KOPT-K1 (cell line): ENCODE data around the gene PPM1D.
"Not testable (repeated sequence)": the region's sequence is repeated elsewhere in the genome, so short reads cannot be mapped to it uniquely, and the experiment has no call there.

Experiments
- H3K27ac ChIP-seq: fragments of 200-600 bp; sonication (generic); 2 replicates; pipeline ENCODE4 v1.5.1; 2016; ENCODE audit warnings: antibody characterized with exemption, mild to moderate bottlenecking, low read depth, low read length; ENCODE audit not compliant: poor library complexity, severe bottlenecking
- H3K36me3 ChIP-seq: fragments of 200-600 bp; sonication (generic); 2 replicates; pipeline ENCODE4 v1.5.1; 2017; ENCODE audit warnings: antibody characterized with exemption, mild to moderate bottlenecking, low read length, moderate library complexity; ENCODE audit not compliant: insufficient read depth
- H3K9me3 ChIP-seq: fragments of 200-600 bp; sonication (generic); 2 replicates; pipeline ENCODE4 v1.5.1; 2017; ENCODE audit warnings: antibody characterized with exemption, low read length, mild to moderate bottlenecking; ENCODE audit not compliant: insufficient read depth, poor library complexity, severe bottlenecking

PPM1D gene

GRCh38 chr17:60602385-60602742, 2.4 kb downstream of the PPM1D start:
- Histone ChIP-seq H3K36me3 (no peaks in the 10 kb centered on the region), H3K27ac (peak overlapping the region; percentile 95), H3K9me3 (no peaks in the 10 kb centered on the region)

GRCh38 chr17:60602871-60603270, 2.9 kb downstream of the PPM1D start:
- Histone ChIP-seq H3K27ac (no peak overlapping the region), H3K36me3 (no peaks in the 10 kb centered on the region)

GRCh38 chr17:60603477-60603876, 3.5 kb downstream of the PPM1D start:
- H3K9me3 ChIP-seq, H3K27ac ChIP-seq, H3K36me3 ChIP-seq: not testable (repeated sequence)

More at GRCh38 chr17:60602871-60603270, 2.9 kb downstream of the PPM1D start:
- no peaks in the 10 kb centered on the region for H3K9me3 ChIP-seq

- H3K9me3 ChIP-seq, result no peaks in the 10 kb centered on the region
- H3K27ac ChIP-seq, result no peak overlapping the region
- H3K36me3 ChIP-seq, result no peaks in the 10 kb centered on the region
These were observed 4.8 kb downstream of the PPM1D start for GRCh38 chr17:60604686-60605334.

GRCh38 chr17:60606036-60606435, 6.0 kb downstream of the PPM1D start:
- Histone ChIP-seq H3K9me3 (no peaks in the 10 kb centered on the region), H3K36me3 (no peaks in the 10 kb centered on the region), H3K27ac (no peak overlapping the region)

GRCh38 chr17:60610473-60610872, 10.5 kb downstream of the PPM1D start:
- Histone ChIP-seq H3K36me3 (no peaks in the 10 kb centered on the region), H3K27ac (no peak overlapping the region), H3K9me3 (no peaks in the 10 kb centered on the region)

GRCh38 chr17:60611321-60611720, 11.3 kb downstream of the PPM1D start:
- H3K27ac ChIP-seq, H3K36me3 ChIP-seq, H3K9me3 ChIP-seq: not testable (repeated sequence)

- peaks cover 16% of the 10 kb centered on the region for H3K36me3 ChIP-seq
- H3K27ac ChIP-seq, result no peak overlapping the region
- H3K9me3 ChIP-seq, result no peaks in the 10 kb centered on the region
These were observed 13.3 kb downstream of the PPM1D start for GRCh38 chr17:60613325-60613724.

GRCh38 chr17:60613796-60614195, 13.8 kb downstream of the PPM1D start:
- H3K9me3 ChIP-seq, H3K27ac ChIP-seq: not testable (repeated sequence)
- H3K36me3 ChIP-seq, result peaks cover 16% of the 10 kb centered on the region

- H3K9me3 ChIP-seq, H3K27ac ChIP-seq: not testable (repeated sequence)
- peaks cover 16% of the 10 kb centered on the region for H3K36me3 ChIP-seq
These were observed 14.3 kb downstream of the PPM1D start for GRCh38 chr17:60614247-60614646.

- Histone ChIP-seq H3K36me3 (peaks cover 16% of the 10 kb centered on the region), H3K9me3 (no peaks in the 10 kb centered on the region), H3K27ac (no peak overlapping the region)
These were observed 15.1 kb downstream of the PPM1D start for GRCh38 chr17:60615108-60615507.

GRCh38 chr17:60615840-60616239, 15.8 kb downstream of the PPM1D start:
- H3K27ac ChIP-seq, result no peak overlapping the region
- H3K36me3 ChIP-seq, result peaks cover 16% of the 10 kb centered on the region

GRCh38 chr17:60618080-60618479, 18.1 kb downstream of the PPM1D start:
- Histone ChIP-seq H3K9me3 (no peaks in the 10 kb centered on the region), H3K36me3 (peaks cover 16% of the 10 kb centered on the region), H3K27ac (no peak overlapping the region)

More at GRCh38 chr17:60615840-60616239, 15.8 kb downstream of the PPM1D start:
- H3K9me3 ChIP-seq, result no peaks in the 10 kb centered on the region

- Histone ChIP-seq H3K9me3 (no peaks in the 10 kb centered on the region), H3K27ac (no peak overlapping the region), H3K36me3 (peaks cover 24% of the 10 kb centered on the region)
These were observed 19.0 kb downstream of the PPM1D start for GRCh38 chr17:60618854-60619526.

GRCh38 chr17:60622961-60623360, 23.0 kb downstream of the PPM1D start:
- Histone ChIP-seq H3K36me3 (peaks cover 44% of the 10 kb centered on the region), H3K9me3 (no peaks in the 10 kb centered on the region), H3K27ac (no peak overlapping the region)

- Histone ChIP-seq H3K27ac (no peak overlapping the region), H3K9me3 (no peaks in the 10 kb centered on the region), H3K36me3 (peaks cover 46% of the 10 kb centered on the region)
These were observed 23.4 kb downstream of the PPM1D start for GRCh38 chr17:60623415-60623814.
